NT2/D1 (cell line): ENCODE data around the gene MRPL54.

ENCODE experiments used
- SUZ12 ChIP-seq: IDR thresholded peaks from 2 replicates; pipeline ENCODE4 v1.6.1; 2011; ENCODE audit not compliant: insufficient read length, insufficient read depth; ENCODE audit errors: extremely low read depth
- YY1 ChIP-seq: IDR thresholded peaks from 2 replicates; pipeline ENCODE4 v1.6.1; 2011; ENCODE audit not compliant: insufficient read length, insufficient read depth

- TF ChIP-seq YY1 (no peak), SUZ12 (no peak)
These were observed 41.2 kb upstream of the MRPL54 start for GRCh38 chr19:3721131-3721886.
